Measurements from ENCODE around the gene ITGA11. TPM values are rescaled to one million over a fixed set of nuclear protein-coding genes. Genes with fewer than 3 reads are reported as not detected.

ITGA11 gene
- total and polyA plus RNA-seq, 8 donors, result 0.08 to 12.1 (median 2.0) TPM

- Histone ChIP-seq H3K36me3 (no peaks in the 10 kb centered on the region), H3K4me1 (peaks cover 5 to 13% (median 12%) of the 10 kb centered on the region in 4 donors), H3K27ac (no peak overlapping the region), H3K4me3 (no peak overlapping the region), H3K27me3 (peaks cover 0 to 8% (median 0%) of the 10 kb centered on the region in 3 donors), H3K9me3 (no peaks in the 10 kb centered on the region)
- intact Hi-C loops (cut with DNase I; ENCODE audit: low total_unique reads), result no loop called here
- no peak for DNase-seq
- TF ChIP-seq CTCF (IDR thresholded peaks at IDR 0.05) (no peak), POLR2AphosphoS5 (IDR thresholded peaks at IDR 0.05) (no peak), EP300 (IDR thresholded peaks at IDR 0.05) (no peak), POLR2A (IDR thresholded peaks at IDR 0.05) (no peak)
- WGBS, 5 donors, result 81 to 96% (median 91%) methylated on average over 3 of the region's 3 CpGs
These were observed 170.7 kb downstream of the ITGA11 start for GRCh38 chr15:68261241-68261640.

- H3K9me3 ChIP-seq, result no peaks in the 10 kb centered on the region
- H3K4me1 ChIP-seq, result peaks cover 5 to 16% (median 12%) of the 10 kb centered on the region in 4 donors
- intact Hi-C loops (cut with DNase I; ENCODE audit: low total_unique reads), result loop anchor here (10.0 kb wide), 2 partner anchors 45 to 125 kb away; no protein-coding TSS in a partner anchor
- no peaks in the 10 kb centered on the region for H3K36me3 ChIP-seq
- H3K27me3 ChIP-seq, result peaks cover 0 to 5% (median 0%) of the 10 kb centered on the region in 3 donors
- no peak overlapping the region for H3K27ac ChIP-seq
- WGBS, 5 donors, result 81 to 94% (median 84%) methylated on average over 2 of the region's 2 CpGs
- no peak for DNase-seq
- TF ChIP-seq CTCF (IDR thresholded peaks at IDR 0.05) (no peak), POLR2A (IDR thresholded peaks at IDR 0.05) (no peak), EP300 (IDR thresholded peaks at IDR 0.05) (no peak), POLR2AphosphoS5 (IDR thresholded peaks at IDR 0.05) (no peak)
- no peak overlapping the region for H3K4me3 ChIP-seq
These were observed 172.1 kb downstream of the ITGA11 start for GRCh38 chr15:68259883-68260282.

- peak overlapping the region in 1 of 5 donors; percentile 28 for H3K27ac ChIP-seq
- no peaks in the 10 kb centered on the region for H3K36me3 ChIP-seq
- no peak for TF ChIP-seq CTCF (IDR thresholded peaks at IDR 0.05)
- no peak for TF ChIP-seq EP300 (IDR thresholded peaks at IDR 0.05)
- no peak for TF ChIP-seq POLR2A (IDR thresholded peaks at IDR 0.05)
- no peak for TF ChIP-seq POLR2AphosphoS5 (IDR thresholded peaks at IDR 0.05)
- no peaks in the 10 kb centered on the region for H3K9me3 ChIP-seq
- H3K27me3 ChIP-seq, result no peaks in the 10 kb centered on the region
- H3K4me1 ChIP-seq, result peaks cover 5 to 16% (median 12%) of the 10 kb centered on the region in 4 donors
- DNase-seq, result no peak
- no peak overlapping the region for H3K4me3 ChIP-seq
- WGBS, 5 donors, result 59 to 80% (median 75%) methylated on average over 4 of the region's 4 CpGs
- intact Hi-C loops (cut with DNase I; ENCODE audit: low total_unique reads), result loop anchor here (10.0 kb wide), 2 partner anchors 46 to 126 kb away; no protein-coding TSS in a partner anchor
These were observed 173.3 kb downstream of the ITGA11 start for GRCh38 chr15:68258692-68259091.

- H3K27ac ChIP-seq, result peak overlapping the region; percentile 79 to 92 (median 82)
- intact Hi-C loops (cut with DNase I; ENCODE audit: low total_unique reads), result loop anchor here (10.0 kb wide), 2 partner anchors 48 to 128 kb away; no protein-coding TSS in a partner anchor
- H3K4me3 ChIP-seq, result peak overlapping the region; percentile 42 to 61 (median 58)
- 5 to 13% (median 7%) methylated on average over 50 to 57 of the region's 57 CpGs for WGBS, 5 donors
- peak; percentile 79 to 94 for DNase-seq
- no peaks in the 10 kb centered on the region for H3K9me3 ChIP-seq
- TF ChIP-seq CTCF (IDR thresholded peaks at IDR 0.05), result no peak
- no peak for TF ChIP-seq EP300 (IDR thresholded peaks at IDR 0.05)
- TF ChIP-seq POLR2AphosphoS5 (IDR thresholded peaks at IDR 0.05), result peak; percentile 82 to 90 (median 84)
- no peak for TF ChIP-seq POLR2A (IDR thresholded peaks at IDR 0.05)
- H3K36me3 ChIP-seq, result no peaks in the 10 kb centered on the region
- H3K27me3 ChIP-seq, result no peaks in the 10 kb centered on the region
- peaks cover 5 to 23% (median 13%) of the 10 kb centered on the region in 4 donors for H3K4me1 ChIP-seq
These were observed 175.1 kb downstream of the ITGA11 start for GRCh38 chr15:68256675-68257450.

Measured in stomach (tissue), 9 donors.